Calu3 (cell line): ENCODE data around the gene GTSE1. TPM values are rescaled to one million over a fixed set of nuclear protein-coding genes. Genes with fewer than 3 reads are reported as not detected.

Source experiments
- BruUV-seq: library from RNA; stranded (reverse); fragments of 400-500 nt; replicated peaks from 2 replicates; lab custom pipeline; 2021; lab: Mats Ljungman, UMichigan
- CTCF ChIA-PET: fragments of 300-600 bp; sonication (Branson Sonifier 250); formaldehyde crosslinking; loops from one replicate; lab custom pipeline; 2022; ENCODE audit warnings: antibody characterized with exemption; lab: Charles Lee
- DNase-seq: peaks from one replicate; pipeline ENCODE4 v3.0.0; 2022
- H3K27ac Mint-ChIP-seq: one replicate; pipeline ENCODE4 v1.8.0; 2022; ENCODE audit warnings: mixed read lengths; ENCODE audit not compliant: unreplicated experiment
- H3K27me3 Mint-ChIP-seq: one replicate; pipeline ENCODE4 v1.8.0; 2022; ENCODE audit warnings: mixed read lengths; ENCODE audit not compliant: unreplicated experiment
- H3K36me3 Mint-ChIP-seq: one replicate; pipeline ENCODE4 v1.8.0; 2022; ENCODE audit warnings: mild to moderate bottlenecking, moderate library complexity, mixed read lengths; ENCODE audit not compliant: insufficient read depth, unreplicated experiment
- H3K4me1 Mint-ChIP-seq: one replicate; pipeline ENCODE4 v1.8.0; 2022; ENCODE audit warnings: mild to moderate bottlenecking, low read depth, mixed read lengths; ENCODE audit not compliant: unreplicated experiment
- H3K4me3 Mint-ChIP-seq: one replicate; pipeline ENCODE4 v1.8.0; 2022; ENCODE audit warnings: mild to moderate bottlenecking, low read depth, moderate library complexity, mixed read lengths; ENCODE audit not compliant: unreplicated experiment
- H3K9me3 Mint-ChIP-seq: one replicate; pipeline ENCODE4 v1.8.0; 2022; ENCODE audit warnings: low read depth, mixed read lengths; ENCODE audit not compliant: unreplicated experiment
- CTCF ChIP-seq: fragments of 200-600 bp; IDR thresholded peaks from one replicate; pipeline ENCODE4 v1.8.0; 2022; ENCODE audit warnings: antibody characterized with exemption; ENCODE audit not compliant: unreplicated experiment
- intact Hi-C: fragments of 100-400 bp; cut with micrococcal nuclease; formaldehyde crosslinking; loops from one replicate; pipeline ENCODE4 v1.10.0; 2022; ENCODE audit not compliant: unreplicated experiment
- total RNA-seq: library from RNA; stranded (reverse); gene quantifications from 2 replicates; pipeline ENCODE4 v1.2.3, GENCODE V29; 2022

The GTSE1 gene
- total RNA-seq, 1 experiment from 2014 or later: 53.5 TPM

- Mint-ChIP-seq H3K36me3 (peaks cover 52% of the 10 kb centered on the region), H3K27ac (peak overlapping the region; percentile 5), H3K27me3 (no peaks in the 10 kb centered on the region), H3K4me3 (no peak overlapping the region), H3K4me1 (peaks cover 85% of the 10 kb centered on the region), H3K9me3 (peaks cover 8% of the 10 kb centered on the region)
- no TSS peak for BruUV-seq
- no peak for TF ChIP-seq CTCF
- intact Hi-C loops: no loop called here
- no peak for DNase-seq
- CTCF ChIA-PET: no interaction called here
These were observed 78.2 kb downstream of the GTSE1 start for GRCh38 chr22:46374663-46375474.

- Mint-ChIP-seq H3K27me3 (no peaks in the 10 kb centered on the region), H3K4me3 (peak overlapping the region; percentile 47), H3K4me1 (peaks cover 85% of the 10 kb centered on the region), H3K27ac (peak overlapping the region; percentile 89), H3K9me3 (peaks cover 8% of the 10 kb centered on the region), H3K36me3 (peaks cover 60% of the 10 kb centered on the region)
- TF ChIP-seq CTCF: no peak
- CTCF ChIA-PET: interaction anchor here (4.2 kb wide), 1 partner anchor 8 kb away, joined by 37 read pairs; no protein-coding TSS in a partner anchor
- BruUV-seq: TSS peak; percentile 61
- intact Hi-C loops: no loop called here
- no peak for DNase-seq
These were observed 79.4 kb downstream of the GTSE1 start for GRCh38 chr22:46376111-46376510.

GRCh38 chr22:46376908-46377524, 80.3 kb downstream of the GTSE1 start:
- Mint-ChIP-seq H3K27me3 (no peaks in the 10 kb centered on the region), H3K4me1 (peaks cover 80% of the 10 kb centered on the region), H3K4me3 (peak overlapping the region; percentile 47), H3K36me3 (peaks cover 61% of the 10 kb centered on the region), H3K9me3 (peaks cover 8% of the 10 kb centered on the region), H3K27ac (peak overlapping the region; percentile 89)
- intact Hi-C loops: no loop called here
- no peak for TF ChIP-seq CTCF
- BruUV-seq: no TSS peak
- DNase-seq: no peak
- CTCF ChIA-PET: interaction anchor here (1.0 to 4.2 kb wide), 2 partner anchors 9 to 187 kb away, joined by 3 to 37 read pairs; no protein-coding TSS in a partner anchor

- H3K36me3 Mint-ChIP-seq: peaks cover 66% of the 10 kb centered on the region
- H3K27me3 Mint-ChIP-seq: no peaks in the 10 kb centered on the region
- peak; percentile 94 for DNase-seq
- intact Hi-C loops: no loop called here
- TF ChIP-seq CTCF: no peak
- H3K4me1 Mint-ChIP-seq: peaks cover 76% of the 10 kb centered on the region
- peak overlapping the region; percentile 89 for H3K27ac Mint-ChIP-seq
- H3K9me3 Mint-ChIP-seq: peaks cover 8% of the 10 kb centered on the region
- H3K4me3 Mint-ChIP-seq: peak overlapping the region; percentile 47
- CTCF ChIA-PET: interaction anchor here (0.7 to 4.2 kb wide), 3 partner anchors 10 to 186 kb away, joined by 3 to 37 read pairs (median 13); no protein-coding TSS in a partner anchor
- BruUV-seq: no TSS peak
These were observed 81.1 kb downstream of the GTSE1 start for GRCh38 chr22:46377525-46378425.
